ENCODE data around the gene CTPS2. TPM values are rescaled to one million over a fixed set of nuclear protein-coding genes. Genes with fewer than 3 reads are reported as not detected.
"Not testable (repeated sequence)": the region's sequence is repeated elsewhere in the genome, so short reads cannot be mapped to it uniquely, and the experiment has no call there.

Gene CTPS2
- total RNA-seq, 1 experiment from 2014 or later: 25.0 TPM

DNA sequence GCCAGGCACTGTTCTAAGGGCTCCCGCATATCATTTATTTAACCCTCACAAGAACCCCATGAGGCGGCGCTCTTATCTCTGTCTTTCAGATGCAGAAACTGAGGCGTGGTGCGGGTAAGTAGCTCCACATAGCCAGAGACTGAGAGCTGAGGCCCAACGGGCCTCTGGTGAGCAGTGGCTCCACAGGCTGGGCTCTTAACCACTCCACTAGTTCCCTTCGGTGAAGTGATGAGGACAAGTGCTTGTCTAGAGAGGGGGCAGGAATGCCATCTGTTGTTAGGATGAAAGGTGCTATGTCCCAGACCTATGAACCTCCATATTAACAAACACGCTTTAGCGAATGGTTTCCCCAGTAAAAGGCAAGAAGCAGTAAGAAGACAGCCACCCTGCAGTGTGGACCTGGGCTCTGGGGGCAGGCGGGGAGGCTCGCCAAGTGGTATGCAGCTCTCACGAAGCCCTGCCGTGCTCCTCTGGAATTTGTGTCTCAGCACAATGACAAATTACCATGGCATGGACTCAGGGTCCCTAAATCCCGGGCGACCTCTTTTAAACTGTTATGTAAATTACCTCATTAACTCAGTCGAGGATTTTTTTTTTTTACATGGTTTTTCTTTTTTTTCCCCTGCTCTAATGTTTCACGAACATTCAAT, 83.4 kb downstream of the CTPS2 start:
- H3K9me3 ChIP-seq (ENCODE audit: low read length): no peaks in the 10 kb centered on the region
- TF ChIP-seq, protein P1, sequence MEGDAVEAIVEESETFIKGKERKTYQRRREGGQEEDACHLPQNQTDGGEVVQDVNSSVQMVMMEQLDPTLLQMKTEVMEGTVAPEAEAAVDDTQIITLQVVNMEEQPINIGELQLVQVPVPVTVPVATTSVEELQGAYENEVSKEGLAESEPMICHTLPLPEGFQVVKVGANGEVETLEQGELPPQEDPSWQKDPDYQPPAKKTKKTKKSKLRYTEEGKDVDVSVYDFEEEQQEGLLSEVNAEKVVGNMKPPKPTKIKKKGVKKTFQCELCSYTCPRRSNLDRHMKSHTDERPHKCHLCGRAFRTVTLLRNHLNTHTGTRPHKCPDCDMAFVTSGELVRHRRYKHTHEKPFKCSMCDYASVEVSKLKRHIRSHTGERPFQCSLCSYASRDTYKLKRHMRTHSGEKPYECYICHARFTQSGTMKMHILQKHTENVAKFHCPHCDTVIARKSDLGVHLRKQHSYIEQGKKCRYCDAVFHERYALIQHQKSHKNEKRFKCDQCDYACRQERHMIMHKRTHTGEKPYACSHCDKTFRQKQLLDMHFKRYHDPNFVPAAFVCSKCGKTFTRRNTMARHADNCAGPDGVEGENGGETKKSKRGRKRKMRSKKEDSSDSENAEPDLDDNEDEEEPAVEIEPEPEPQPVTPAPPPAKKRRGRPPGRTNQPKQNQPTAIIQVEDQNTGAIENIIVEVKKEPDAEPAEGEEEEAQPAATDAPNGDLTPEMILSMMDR (conservative IDR thresholded peaks at IDR 0.05; ENCODE audit: low read depth, low read length): no peak
- TF ChIP-seq EZH2 (IDR thresholded peaks at IDR 0.05; ENCODE audit: low read length, unreplicated experiment) (no peak), EZH2phosphoT487 (IDR thresholded peaks at IDR 0.05; ENCODE audit: borderline replicate concordance, low read length) (no peak)
- H3K27me3 ChIP-seq (ENCODE audit: low read length): no peaks in the 10 kb centered on the region
- DNase-seq: no peak
- no peaks in the 10 kb centered on the region for H3K9me2 ChIP-seq (replicated peaks; ENCODE audit: low read length)
- intact Hi-C loops (cut with micrococcal nuclease): no loop called here
- H3K79me2 ChIP-seq (ENCODE audit: low read length): no peaks in the 10 kb centered on the region
- H3K9ac ChIP-seq (ENCODE audit: low read length): no peak overlapping the region
- H3K27ac ChIP-seq (ENCODE audit: low read length): no peak overlapping the region
- ChIA-PET POLR2A (ENCODE audit: unreplicated experiment) (no interaction called here), CTCF (no interaction called here)
- no peak overlapping the region for H3K4me3 ChIP-seq (ENCODE audit: low read length)
- BruUV-seq (replicated peaks): no TSS peak
- no peak for ATAC-seq
- no peaks in the 10 kb centered on the region for H4K20me1 ChIP-seq (ENCODE audit: low read length)
- H3K4me2 ChIP-seq (ENCODE audit: low read length): no peak overlapping the region
- H3F3A ChIP-seq (ENCODE audit: low read length, unreplicated experiment): no peaks in the 10 kb centered on the region
- no peaks in the 10 kb centered on the region for H3K36me3 ChIP-seq (ENCODE audit: low read depth, low read length)
- H3K4me1 ChIP-seq (ENCODE audit: insufficient read depth, low read length): peaks cover 8% of the 10 kb centered on the region; the same call in 1 of the 2 replicates
- H2AFZ ChIP-seq (ENCODE audit: low read length): no peak overlapping the region

DNA sequence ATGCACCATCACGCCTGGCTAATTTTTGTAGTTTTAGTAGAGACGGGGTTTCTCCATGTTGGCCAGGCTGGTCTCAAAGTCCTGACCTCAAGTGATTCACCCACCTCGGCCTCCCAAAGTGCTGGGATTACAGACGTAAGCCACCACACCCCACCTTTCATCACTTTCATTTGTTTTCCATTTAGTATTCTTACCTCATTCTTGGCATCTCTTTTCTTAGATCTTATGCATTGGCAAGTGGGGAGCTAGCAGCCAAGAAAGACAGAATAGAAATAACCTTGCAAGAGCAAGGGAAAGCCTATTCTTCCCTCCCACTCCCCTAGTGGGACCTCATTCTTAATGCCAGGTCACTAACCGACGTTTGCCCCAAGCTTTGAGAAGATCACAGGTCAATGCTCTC, 84.0 kb downstream of the CTPS2 start:
- H3K9ac ChIP-seq (ENCODE audit: low read length); H3K36me3 ChIP-seq (ENCODE audit: low read depth, low read length); BruUV-seq (replicated peaks); H3K4me2 ChIP-seq (ENCODE audit: low read length); H4K20me1 ChIP-seq (ENCODE audit: low read length); CTCF ChIA-PET; H3K4me3 ChIP-seq (ENCODE audit: low read length); H3K79me2 ChIP-seq (ENCODE audit: low read length); H2AFZ ChIP-seq (ENCODE audit: low read length); H3K27ac ChIP-seq (ENCODE audit: low read length); ATAC-seq; DNase-seq; H3F3A ChIP-seq (ENCODE audit: low read length, unreplicated experiment); H3K9me3 ChIP-seq (ENCODE audit: low read length); POLR2A ChIA-PET (ENCODE audit: unreplicated experiment); H3K4me1 ChIP-seq (ENCODE audit: insufficient read depth, low read length); H3K9me2 ChIP-seq (replicated peaks; ENCODE audit: low read length); intact Hi-C loops (cut with micrococcal nuclease); H3K27me3 ChIP-seq (ENCODE audit: low read length): not testable (repeated sequence)

DNA sequence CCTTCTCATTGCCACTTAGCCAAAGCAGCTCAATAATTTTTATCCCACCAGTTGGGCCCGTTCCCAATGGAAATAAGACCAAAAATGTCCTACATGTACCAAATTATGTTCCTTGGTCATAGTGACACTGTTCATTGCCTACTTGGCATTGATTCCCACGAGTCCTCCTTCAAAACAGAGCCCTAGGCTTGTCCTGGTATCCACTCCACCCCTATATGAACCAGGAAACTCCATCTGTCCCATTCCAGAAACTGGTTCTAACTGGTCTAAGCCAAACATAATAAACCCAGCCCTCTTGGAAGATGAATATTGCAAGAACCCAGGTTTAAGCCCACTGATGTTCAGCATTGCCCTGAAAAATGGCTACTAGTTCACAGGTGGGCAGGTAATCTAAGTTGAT, 93.4 kb downstream of the CTPS2 start:
- Histone ChIP-seq H3K4me1 (ENCODE audit: insufficient read depth, low read length) (no peaks in the 10 kb centered on the region), H3K4me3 (ENCODE audit: low read length) (no peak overlapping the region), H3F3A (ENCODE audit: low read length, unreplicated experiment) (no peaks in the 10 kb centered on the region), H2AFZ (ENCODE audit: low read length) (no peak overlapping the region), H3K4me2 (ENCODE audit: low read length) (no peak overlapping the region), H4K20me1 (ENCODE audit: low read length) (no peaks in the 10 kb centered on the region), H3K79me2 (ENCODE audit: low read length) (no peaks in the 10 kb centered on the region), H3K9me2 (replicated peaks; ENCODE audit: low read length) (no peaks in the 10 kb centered on the region), H3K36me3 (ENCODE audit: low read depth, low read length) (peaks cover 7% of the 10 kb centered on the region; the same call in 1 of the 2 replicates), H3K27ac (ENCODE audit: low read length) (no peak overlapping the region), H3K27me3 (ENCODE audit: low read length) (no peaks in the 10 kb centered on the region), H3K9ac (ENCODE audit: low read length) (no peak overlapping the region), H3K9me3 (ENCODE audit: low read length) (no peaks in the 10 kb centered on the region)
- DNase-seq (no peak), ATAC-seq (no peak)
- TF ChIP-seq EZH2phosphoT487 (IDR thresholded peaks at IDR 0.05; ENCODE audit: borderline replicate concordance, low read length) (no peak), EZH2 (IDR thresholded peaks at IDR 0.05; ENCODE audit: low read length, unreplicated experiment) (no peak)
- TF ChIP-seq, protein P1 (conservative IDR thresholded peaks at IDR 0.05; ENCODE audit: low read depth, low read length): no peak
- ChIA-PET POLR2A (ENCODE audit: unreplicated experiment) (no interaction called here), CTCF (no interaction called here)
- BruUV-seq (replicated peaks): no TSS peak
- intact Hi-C loops (cut with micrococcal nuclease): no loop called here
